ENCODE measurements around the gene GLIS1.

GLIS1 gene

GRCh38 chr1:53539711-53540603 lies 199.0 kb downstream of the GLIS1 start:
- H3K4me3 ChIP-seq (ENCODE audit: low read length), result no peak overlapping the region
- DNase-seq (ENCODE audit: low read depth, low spot score), result no peak

GRCh38 chr1:53539226-53539625 lies 199.7 kb downstream of the GLIS1 start:
- no peak for DNase-seq (ENCODE audit: low read depth, low spot score)

GRCh38 chr1:53536606-53537005 lies 202.4 kb downstream of the GLIS1 start:
- DNase-seq (ENCODE audit: low read depth, low spot score), result no peak
- H3K4me3 ChIP-seq (ENCODE audit: low read length), result no peak overlapping the region

More at GRCh38 chr1:53539226-53539625, 199.7 kb downstream of the GLIS1 start:
- H3K4me3 ChIP-seq (ENCODE audit: low read length), result no peak overlapping the region

GRCh38 chr1:53535846-53536245 lies 203.1 kb downstream of the GLIS1 start:
- DNase-seq (ENCODE audit: low read depth, low spot score), result no peak
- H3K4me3 ChIP-seq (ENCODE audit: low read length), result no peak overlapping the region

- no peak overlapping the region for H3K4me3 ChIP-seq (ENCODE audit: low read length)
- DNase-seq (ENCODE audit: low read depth, low spot score), result no peak
Measured at GRCh38 chr1:53535226-53535625, 203.7 kb downstream of the GLIS1 start.

GRCh38 chr1:53532912-53533311 lies 206.1 kb downstream of the GLIS1 start:
- no peak for DNase-seq (ENCODE audit: low read depth, low spot score)
- H3K4me3 ChIP-seq (ENCODE audit: low read length), result no peak overlapping the region

GRCh38 chr1:53532377-53532776 lies 206.6 kb downstream of the GLIS1 start:
- DNase-seq (ENCODE audit: low read depth, low spot score), result no peak
- no peak overlapping the region for H3K4me3 ChIP-seq (ENCODE audit: low read length)

- DNase-seq (ENCODE audit: low read depth, low spot score), result no peak
- H3K4me3 ChIP-seq (ENCODE audit: low read length), result no peak overlapping the region
Measured at GRCh38 chr1:53530550-53530949, 208.4 kb downstream of the GLIS1 start.

GRCh38 chr1:53529555-53529954 lies 209.4 kb downstream of the GLIS1 start:
- H3K4me3 ChIP-seq (ENCODE audit: low read length), result no peak overlapping the region
- DNase-seq (ENCODE audit: low read depth, low spot score), result no peak

- H3K4me3 ChIP-seq (ENCODE audit: low read length), result no peak overlapping the region
- no peak for DNase-seq (ENCODE audit: low read depth, low spot score)
Measured at GRCh38 chr1:53527368-53527767, 211.6 kb downstream of the GLIS1 start.

GRCh38 chr1:53526451-53527101 lies 212.4 kb downstream of the GLIS1 start:
- no peak for DNase-seq (ENCODE audit: low read depth, low spot score)
- no peak overlapping the region for H3K4me3 ChIP-seq (ENCODE audit: low read length)

GRCh38 chr1:53525595-53525994 lies 213.4 kb downstream of the GLIS1 start:
- H3K4me3 ChIP-seq (ENCODE audit: low read length), result no peak overlapping the region
- no peak for DNase-seq (ENCODE audit: low read depth, low spot score)

- no peak for DNase-seq (ENCODE audit: low read depth, low spot score)
- no peak overlapping the region for H3K4me3 ChIP-seq (ENCODE audit: low read length)
Measured at GRCh38 chr1:53524428-53525375, 214.3 kb downstream of the GLIS1 start.

- H3K4me3 ChIP-seq (ENCODE audit: low read length), result no peak overlapping the region
- no peak for DNase-seq (ENCODE audit: low read depth, low spot score)
Measured at GRCh38 chr1:53521924-53522552, 216.9 kb downstream of the GLIS1 start.

GRCh38 chr1:53520481-53520880 lies 218.5 kb downstream of the GLIS1 start:
- H3K4me3 ChIP-seq (ENCODE audit: low read length), result no peak overlapping the region
- DNase-seq (ENCODE audit: low read depth, low spot score), result no peak

- no peak for DNase-seq (ENCODE audit: low read depth, low spot score)
- no peak overlapping the region for H3K4me3 ChIP-seq (ENCODE audit: low read length)
Measured at GRCh38 chr1:53519421-53519820, 219.5 kb downstream of the GLIS1 start.

- DNase-seq (ENCODE audit: low read depth, low spot score), result no peak
- H3K4me3 ChIP-seq (ENCODE audit: low read length), result no peak overlapping the region
Measured at GRCh38 chr1:53518775-53519174, 220.2 kb downstream of the GLIS1 start.

- H3K4me3 ChIP-seq (ENCODE audit: low read length), result no peak overlapping the region
- no peak for DNase-seq (ENCODE audit: low read depth, low spot score)
Measured at GRCh38 chr1:53517821-53518352, 221.1 kb downstream of the GLIS1 start.

GRCh38 chr1:53517109-53517508 lies 221.9 kb downstream of the GLIS1 start:
- no peak overlapping the region for H3K4me3 ChIP-seq (ENCODE audit: low read length)
- DNase-seq (ENCODE audit: low read depth, low spot score), result no peak

Measured in Jurkat, Clone E6-1 (cell line).